MM.1S (cell line): ENCODE measurements around the gene TMEM135.

Experiments
- EZH2phosphoT487 ChIP-seq: fragments of 300-600 bp; sonication (generic); IDR thresholded peaks from 2 replicates; pipeline ENCODE4 v1.6.1; 2018; ENCODE audit warnings: antibody characterized with exemption, low read length
- TF ChIP-seq, protein P1 (sequence below): fragments of 300-600 bp; sonication (generic); IDR thresholded peaks from 2 replicates; pipeline ENCODE4 v1.5.1; 2016; ENCODE audit warnings: antibody characterized with exemption, low read length, mixed read lengths

GRCh38 chr11:87012673-87013072, 25.1 kb upstream of the TMEM135 start:
- TF ChIP-seq, protein P1, sequence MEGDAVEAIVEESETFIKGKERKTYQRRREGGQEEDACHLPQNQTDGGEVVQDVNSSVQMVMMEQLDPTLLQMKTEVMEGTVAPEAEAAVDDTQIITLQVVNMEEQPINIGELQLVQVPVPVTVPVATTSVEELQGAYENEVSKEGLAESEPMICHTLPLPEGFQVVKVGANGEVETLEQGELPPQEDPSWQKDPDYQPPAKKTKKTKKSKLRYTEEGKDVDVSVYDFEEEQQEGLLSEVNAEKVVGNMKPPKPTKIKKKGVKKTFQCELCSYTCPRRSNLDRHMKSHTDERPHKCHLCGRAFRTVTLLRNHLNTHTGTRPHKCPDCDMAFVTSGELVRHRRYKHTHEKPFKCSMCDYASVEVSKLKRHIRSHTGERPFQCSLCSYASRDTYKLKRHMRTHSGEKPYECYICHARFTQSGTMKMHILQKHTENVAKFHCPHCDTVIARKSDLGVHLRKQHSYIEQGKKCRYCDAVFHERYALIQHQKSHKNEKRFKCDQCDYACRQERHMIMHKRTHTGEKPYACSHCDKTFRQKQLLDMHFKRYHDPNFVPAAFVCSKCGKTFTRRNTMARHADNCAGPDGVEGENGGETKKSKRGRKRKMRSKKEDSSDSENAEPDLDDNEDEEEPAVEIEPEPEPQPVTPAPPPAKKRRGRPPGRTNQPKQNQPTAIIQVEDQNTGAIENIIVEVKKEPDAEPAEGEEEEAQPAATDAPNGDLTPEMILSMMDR: no peak
- TF ChIP-seq EZH2phosphoT487: no peak
